Calu3 (cell line): ENCODE measurements around the gene DNAAF5. TPM values are rescaled to one million over a fixed set of nuclear protein-coding genes. Genes with fewer than 3 reads are reported as not detected.

Source experiments
- BruUV-seq: library from RNA; stranded (reverse); fragments of 400-500 nt; replicated peaks from 2 replicates; lab custom pipeline; 2021; lab: Mats Ljungman, UMichigan
- CTCF ChIA-PET: fragments of 300-600 bp; sonication (Branson Sonifier 250); formaldehyde crosslinking; loops from one replicate; lab custom pipeline; 2022; ENCODE audit warnings: antibody characterized with exemption; lab: Charles Lee
- DNase-seq: peaks from one replicate; pipeline ENCODE4 v3.0.0; 2022
- H3K27ac Mint-ChIP-seq: one replicate; pipeline ENCODE4 v1.8.0; 2022; ENCODE audit warnings: mixed read lengths; ENCODE audit not compliant: unreplicated experiment
- H3K27me3 Mint-ChIP-seq: one replicate; pipeline ENCODE4 v1.8.0; 2022; ENCODE audit warnings: mixed read lengths; ENCODE audit not compliant: unreplicated experiment
- H3K36me3 Mint-ChIP-seq: one replicate; pipeline ENCODE4 v1.8.0; 2022; ENCODE audit warnings: mild to moderate bottlenecking, moderate library complexity, mixed read lengths; ENCODE audit not compliant: insufficient read depth, unreplicated experiment
- H3K4me1 Mint-ChIP-seq: one replicate; pipeline ENCODE4 v1.8.0; 2022; ENCODE audit warnings: mild to moderate bottlenecking, low read depth, mixed read lengths; ENCODE audit not compliant: unreplicated experiment
- H3K4me3 Mint-ChIP-seq: one replicate; pipeline ENCODE4 v1.8.0; 2022; ENCODE audit warnings: mild to moderate bottlenecking, low read depth, moderate library complexity, mixed read lengths; ENCODE audit not compliant: unreplicated experiment
- H3K9me3 Mint-ChIP-seq: one replicate; pipeline ENCODE4 v1.8.0; 2022; ENCODE audit warnings: low read depth, mixed read lengths; ENCODE audit not compliant: unreplicated experiment
- CTCF ChIP-seq: fragments of 200-600 bp; IDR thresholded peaks from one replicate; pipeline ENCODE4 v1.8.0; 2022; ENCODE audit warnings: antibody characterized with exemption; ENCODE audit not compliant: unreplicated experiment
- intact Hi-C: fragments of 100-400 bp; cut with micrococcal nuclease; formaldehyde crosslinking; loops from one replicate; pipeline ENCODE4 v1.10.0; 2022; ENCODE audit not compliant: unreplicated experiment
- total RNA-seq: library from RNA; stranded (reverse); gene quantifications from 2 replicates; pipeline ENCODE4 v1.2.3, GENCODE V29; 2022

The DNAAF5 gene
- total RNA-seq, 1 experiment from 2014 or later = 57.2 TPM

GRCh38 chr7:785416-785815 lies 58.9 kb downstream of the DNAAF5 start:
- intact Hi-C loops = loop anchor here (5.0 kb wide), 1 partner anchor 463 kb away; no protein-coding TSS in a partner anchor
- CTCF ChIA-PET = no interaction called here
- peaks cover 2% of the 10 kb centered on the region for H3K9me3 Mint-ChIP-seq
- H3K36me3 Mint-ChIP-seq = peaks cover 89% of the 10 kb centered on the region
- no peak overlapping the region for H3K27ac Mint-ChIP-seq
- TF ChIP-seq CTCF = no peak
- H3K4me1 Mint-ChIP-seq = no peaks in the 10 kb centered on the region
- no TSS peak for BruUV-seq
- H3K4me3 Mint-ChIP-seq = no peak overlapping the region
- DNase-seq = no peak
- H3K27me3 Mint-ChIP-seq = no peaks in the 10 kb centered on the region

DNA sequence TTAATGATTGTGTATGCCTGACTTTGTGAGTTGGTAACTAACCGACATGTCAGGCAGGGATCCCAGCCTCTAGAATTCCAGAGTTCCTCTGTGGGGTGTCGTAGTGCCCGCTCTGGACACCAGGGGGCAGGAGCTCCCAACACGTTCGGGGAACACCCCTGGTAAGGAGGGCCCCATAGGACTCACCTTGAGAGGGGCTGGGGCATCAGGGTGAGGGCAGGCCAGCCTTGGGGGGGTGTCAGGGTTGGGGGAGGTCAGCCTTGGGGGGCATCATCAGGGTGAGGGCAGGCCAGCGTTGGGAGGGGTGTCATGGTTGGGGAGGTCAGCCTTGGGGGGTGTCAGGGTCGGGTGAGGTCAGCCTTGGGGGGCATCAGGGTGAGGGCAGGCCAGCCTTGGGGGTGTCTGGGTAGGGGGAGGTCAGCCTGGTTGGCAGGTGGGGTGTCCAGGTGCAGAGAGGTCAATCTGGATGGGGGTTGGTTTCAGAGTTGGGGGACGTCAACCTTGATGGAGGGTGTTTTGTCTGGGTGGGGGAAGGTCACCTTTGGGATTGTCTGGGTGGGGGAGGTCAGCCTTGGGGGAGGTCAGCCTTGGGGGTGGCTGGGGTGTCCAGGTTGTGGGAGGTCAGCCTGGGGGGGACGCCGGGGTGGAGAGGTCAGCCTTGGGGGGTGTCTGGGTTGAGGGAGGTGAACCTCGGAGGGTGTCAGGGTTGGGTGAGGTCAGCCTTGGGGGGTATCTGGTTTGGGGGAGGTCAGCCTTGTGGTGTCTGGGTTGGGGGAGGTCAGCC lies 60.2 kb downstream of the DNAAF5 start:
- TF ChIP-seq CTCF = peak; percentile 94
- BruUV-seq = no TSS peak
- Mint-ChIP-seq H3K9me3 (peaks cover 2% of the 10 kb centered on the region), H3K4me1 (no peaks in the 10 kb centered on the region), H3K4me3 (no peak overlapping the region), H3K36me3 (peaks cover 85% of the 10 kb centered on the region), H3K27ac (no peak overlapping the region), H3K27me3 (no peaks in the 10 kb centered on the region)
- CTCF ChIA-PET = interaction anchor here (0.6 to 1.3 kb wide), 8 partner anchors 14 to 445 kb away, joined by 3 to 7 read pairs (median 4); partner anchors contain the start of gene SUN1
- intact Hi-C loops = loop anchor here (1.0 to 5.0 kb wide), 3 partner anchors 50 to 464 kb away; no protein-coding TSS in a partner anchor
- peak; percentile 89 for DNase-seq

DNA sequence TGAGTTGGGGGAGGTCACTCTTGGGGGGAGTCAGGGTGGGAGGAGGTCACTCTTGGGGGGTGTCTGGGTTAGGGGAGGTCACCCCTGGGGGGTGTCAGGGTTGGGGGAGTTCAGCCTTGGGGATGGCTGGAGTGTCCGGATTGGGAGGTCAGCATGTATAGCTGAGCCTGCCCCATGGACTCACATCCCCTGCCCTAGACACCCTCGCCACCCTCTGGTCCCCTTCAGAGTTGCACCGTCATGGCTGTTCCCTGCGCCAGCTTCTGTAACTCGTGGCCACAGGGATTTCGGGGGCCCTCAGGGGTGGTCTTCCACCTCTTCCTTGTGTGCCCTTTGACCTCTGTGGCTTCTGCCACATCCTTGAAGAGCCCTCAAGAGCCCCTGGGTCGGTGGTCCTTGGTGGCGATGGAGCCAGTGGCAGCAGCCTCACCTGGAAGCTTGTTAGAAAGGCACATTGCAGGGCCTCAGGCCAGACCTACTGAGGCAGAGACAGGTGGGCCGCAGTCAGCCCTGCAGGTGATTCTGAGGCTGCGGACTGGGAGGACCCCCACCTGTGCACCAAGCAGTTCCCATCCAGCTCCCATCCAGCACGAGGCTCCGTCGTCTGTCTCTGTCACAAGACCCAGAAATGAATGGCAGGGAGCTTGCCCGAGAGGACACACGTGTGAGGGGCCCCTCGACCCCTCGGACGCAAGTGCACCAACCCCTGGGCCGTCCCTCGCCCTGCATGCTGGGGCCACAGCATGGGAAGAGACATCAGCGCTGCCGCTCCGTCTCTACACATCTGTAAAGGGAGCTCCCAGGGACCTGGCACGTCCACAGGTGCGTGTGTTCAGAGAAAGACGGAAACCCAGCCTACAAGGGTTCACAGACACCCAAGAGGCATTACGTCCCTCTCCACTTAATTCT lies 61.1 kb downstream of the DNAAF5 start:
- Mint-ChIP-seq H3K9me3 (peaks cover 2% of the 10 kb centered on the region), H3K27ac (no peak overlapping the region), H3K4me3 (no peak overlapping the region), H3K4me1 (no peaks in the 10 kb centered on the region), H3K27me3 (no peaks in the 10 kb centered on the region), H3K36me3 (peaks cover 76% of the 10 kb centered on the region)
- TF ChIP-seq CTCF = peak; percentile 19
- no TSS peak for BruUV-seq
- no peak for DNase-seq
- intact Hi-C loops = loop anchor here (5.0 kb wide), 1 partner anchor 465 kb away; no protein-coding TSS in a partner anchor
- CTCF ChIA-PET = interaction anchor here (0.6 to 1.5 kb wide), 5 partner anchors 15 to 139 kb away, joined by 3 to 8 read pairs (median 3); no protein-coding TSS in a partner anchor

DNA sequence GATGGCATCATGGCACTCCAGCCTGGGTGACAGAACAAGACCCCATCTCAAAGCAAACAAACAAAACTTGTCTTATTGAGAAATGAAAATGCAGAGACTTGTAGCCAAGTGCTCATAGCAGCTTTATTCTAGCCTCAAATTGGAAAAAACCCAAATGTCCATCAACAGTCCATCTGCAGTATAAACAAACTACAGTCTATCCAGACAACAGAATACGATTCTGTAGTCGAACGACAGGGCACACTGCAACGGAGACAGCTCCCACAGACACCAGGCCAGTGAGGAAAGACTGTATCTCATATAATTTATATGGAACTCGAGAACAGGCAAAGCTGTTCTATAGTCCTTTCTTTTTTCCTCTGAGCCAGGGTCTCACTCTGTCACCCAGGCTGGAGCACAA lies 65.0 kb downstream of the DNAAF5 start:
- BruUV-seq = no TSS peak
- H3K27me3 Mint-ChIP-seq = no peaks in the 10 kb centered on the region
- H3K27ac Mint-ChIP-seq = no peak overlapping the region

More for the DNA sequence above, 65.0 kb downstream of the DNAAF5 start:
- Mint-ChIP-seq H3K9me3 (peaks cover 2% of the 10 kb centered on the region), H3K4me3 (no peak overlapping the region), H3K4me1 (no peaks in the 10 kb centered on the region), H3K36me3 (peaks cover 51% of the 10 kb centered on the region)
- TF ChIP-seq CTCF = no peak
- intact Hi-C loops = no loop called here
- DNase-seq = no peak
- CTCF ChIA-PET = interaction anchor here (1.1 kb wide), 1 partner anchor 45 kb away, joined by 3 read pairs; no protein-coding TSS in a partner anchor
